ENCODE data around the gene OBSCN. TPM values are rescaled to one million over a fixed set of nuclear protein-coding genes. Genes with fewer than 3 reads are reported as not detected.

OBSCN gene
- total RNA-seq, 1 experiment from 2014 or later, result 10.5 TPM

GRCh38 chr1:228240411-228241240 is 32.8 kb downstream of the OBSCN start:
- no peak for DNase-seq (ENCODE audit: low read depth, low spot score)
- POLR2A ChIA-PET, result no interaction called here

GRCh38 chr1:228241259-228241658 is 33.4 kb downstream of the OBSCN start:
- no peak for TF ChIP-seq SIN3A (IDR thresholded peaks at IDR 0.05; ENCODE audit: borderline replicate concordance, insufficient read depth, low read depth, low read length)
- TF ChIP-seq, protein P1, sequence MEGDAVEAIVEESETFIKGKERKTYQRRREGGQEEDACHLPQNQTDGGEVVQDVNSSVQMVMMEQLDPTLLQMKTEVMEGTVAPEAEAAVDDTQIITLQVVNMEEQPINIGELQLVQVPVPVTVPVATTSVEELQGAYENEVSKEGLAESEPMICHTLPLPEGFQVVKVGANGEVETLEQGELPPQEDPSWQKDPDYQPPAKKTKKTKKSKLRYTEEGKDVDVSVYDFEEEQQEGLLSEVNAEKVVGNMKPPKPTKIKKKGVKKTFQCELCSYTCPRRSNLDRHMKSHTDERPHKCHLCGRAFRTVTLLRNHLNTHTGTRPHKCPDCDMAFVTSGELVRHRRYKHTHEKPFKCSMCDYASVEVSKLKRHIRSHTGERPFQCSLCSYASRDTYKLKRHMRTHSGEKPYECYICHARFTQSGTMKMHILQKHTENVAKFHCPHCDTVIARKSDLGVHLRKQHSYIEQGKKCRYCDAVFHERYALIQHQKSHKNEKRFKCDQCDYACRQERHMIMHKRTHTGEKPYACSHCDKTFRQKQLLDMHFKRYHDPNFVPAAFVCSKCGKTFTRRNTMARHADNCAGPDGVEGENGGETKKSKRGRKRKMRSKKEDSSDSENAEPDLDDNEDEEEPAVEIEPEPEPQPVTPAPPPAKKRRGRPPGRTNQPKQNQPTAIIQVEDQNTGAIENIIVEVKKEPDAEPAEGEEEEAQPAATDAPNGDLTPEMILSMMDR (IDR thresholded peaks at IDR 0.05), result no peak
- TF ChIP-seq, protein P2, sequence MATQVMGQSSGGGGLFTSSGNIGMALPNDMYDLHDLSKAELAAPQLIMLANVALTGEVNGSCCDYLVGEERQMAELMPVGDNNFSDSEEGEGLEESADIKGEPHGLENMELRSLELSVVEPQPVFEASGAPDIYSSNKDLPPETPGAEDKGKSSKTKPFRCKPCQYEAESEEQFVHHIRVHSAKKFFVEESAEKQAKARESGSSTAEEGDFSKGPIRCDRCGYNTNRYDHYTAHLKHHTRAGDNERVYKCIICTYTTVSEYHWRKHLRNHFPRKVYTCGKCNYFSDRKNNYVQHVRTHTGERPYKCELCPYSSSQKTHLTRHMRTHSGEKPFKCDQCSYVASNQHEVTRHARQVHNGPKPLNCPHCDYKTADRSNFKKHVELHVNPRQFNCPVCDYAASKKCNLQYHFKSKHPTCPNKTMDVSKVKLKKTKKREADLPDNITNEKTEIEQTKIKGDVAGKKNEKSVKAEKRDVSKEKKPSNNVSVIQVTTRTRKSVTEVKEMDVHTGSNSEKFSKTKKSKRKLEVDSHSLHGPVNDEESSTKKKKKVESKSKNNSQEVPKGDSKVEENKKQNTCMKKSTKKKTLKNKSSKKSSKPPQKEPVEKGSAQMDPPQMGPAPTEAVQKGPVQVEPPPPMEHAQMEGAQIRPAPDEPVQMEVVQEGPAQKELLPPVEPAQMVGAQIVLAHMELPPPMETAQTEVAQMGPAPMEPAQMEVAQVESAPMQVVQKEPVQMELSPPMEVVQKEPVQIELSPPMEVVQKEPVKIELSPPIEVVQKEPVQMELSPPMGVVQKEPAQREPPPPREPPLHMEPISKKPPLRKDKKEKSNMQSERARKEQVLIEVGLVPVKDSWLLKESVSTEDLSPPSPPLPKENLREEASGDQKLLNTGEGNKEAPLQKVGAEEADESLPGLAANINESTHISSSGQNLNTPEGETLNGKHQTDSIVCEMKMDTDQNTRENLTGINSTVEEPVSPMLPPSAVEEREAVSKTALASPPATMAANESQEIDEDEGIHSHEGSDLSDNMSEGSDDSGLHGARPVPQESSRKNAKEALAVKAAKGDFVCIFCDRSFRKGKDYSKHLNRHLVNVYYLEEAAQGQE (IDR thresholded peaks at IDR 0.05; ENCODE audit: insufficient read depth in 1 of 2, low read depth in 2 of 2, low read length in 1 of 2), result no peak
- no peak for TF ChIP-seq POLR2AphosphoS5 (IDR thresholded peaks at IDR 0.05; ENCODE audit: low read depth, low read length)
- TF ChIP-seq TCF7L2 (IDR thresholded peaks at IDR 0.05; ENCODE audit: low read depth, low read length), result no peak
- no peaks in the 10 kb centered on the region for H3K4me1 ChIP-seq (ENCODE audit: control insufficient read depth, insufficient read depth, low read length)
- POLR2A ChIA-PET, result no interaction called here
- intact Hi-C loops (cut with micrococcal nuclease; ENCODE audit: unreplicated experiment) (no loop called here), in situ Hi-C loops (cut with HindIII; ENCODE audit: low pct_unique_long_range_greater_than_20kb, low sequenced_read_pairs) (no loop called here)
- DNase-seq (ENCODE audit: low read depth, low spot score) (no peak), ATAC-seq (no peak)
- no peak overlapping the region for H3K4me3 ChIP-seq (ENCODE audit: low read depth in 2 of 2, low read length in 2 of 2)
- peaks cover 43% of the 10 kb centered on the region for H3K9me3 ChIP-seq (ENCODE audit: control insufficient read depth, insufficient read depth, low read depth, low read length)
- CTCF ChIA-PET, result interaction anchor here (1.0 kb wide), 1 partner anchor 108 kb away, joined by 4 read pairs; no protein-coding TSS in a partner anchor
- H3K27ac ChIP-seq (ENCODE audit: low read length), result no peak overlapping the region
- no peaks in the 10 kb centered on the region for H3K36me3 ChIP-seq (ENCODE audit: control insufficient read depth, insufficient read depth, low read length)
- no peaks in the 10 kb centered on the region for H3K27me3 ChIP-seq (ENCODE audit: control insufficient read depth, insufficient read depth, low read length)
- BruUV-seq (replicated peaks), result no TSS peak

More at GRCh38 chr1:228240411-228241240, 32.8 kb downstream of the OBSCN start:
- in situ Hi-C loops (cut with HindIII; ENCODE audit: low pct_unique_long_range_greater_than_20kb, low sequenced_read_pairs) (no loop called here), intact Hi-C loops (cut with micrococcal nuclease; ENCODE audit: unreplicated experiment) (no loop called here)
- TF ChIP-seq, protein P1 (IDR thresholded peaks at IDR 0.05), result no peak
- TF ChIP-seq TCF7L2 (IDR thresholded peaks at IDR 0.05; ENCODE audit: low read depth, low read length) (no peak), SIN3A (IDR thresholded peaks at IDR 0.05; ENCODE audit: borderline replicate concordance, insufficient read depth, low read depth, low read length) (no peak), POLR2AphosphoS5 (IDR thresholded peaks at IDR 0.05; ENCODE audit: low read depth, low read length) (no peak)
- TF ChIP-seq, protein P2 (IDR thresholded peaks at IDR 0.05; ENCODE audit: insufficient read depth in 1 of 2, low read depth in 2 of 2, low read length in 1 of 2), result no peak
- Histone ChIP-seq H3K36me3 (ENCODE audit: control insufficient read depth, insufficient read depth, low read length) (no peaks in the 10 kb centered on the region), H3K27me3 (ENCODE audit: control insufficient read depth, insufficient read depth, low read length) (no peaks in the 10 kb centered on the region), H3K27ac (ENCODE audit: low read length) (no peak overlapping the region), H3K9me3 (ENCODE audit: control insufficient read depth, insufficient read depth, low read depth, low read length) (peaks cover 37% of the 10 kb centered on the region; the same call in 1 of the 2 replicates), H3K4me1 (ENCODE audit: control insufficient read depth, insufficient read depth, low read length) (no peaks in the 10 kb centered on the region), H3K4me3 (ENCODE audit: low read depth in 2 of 2, low read length in 2 of 2) (no peak overlapping the region)
- ATAC-seq, result no peak
- CTCF ChIA-PET, result interaction anchor here (1.0 kb wide), 1 partner anchor 108 kb away, joined by 4 read pairs; no protein-coding TSS in a partner anchor
- no TSS peak for BruUV-seq (replicated peaks)
